ELR (cell line): ENCODE measurements around the gene S100A1.

ENCODE experiments used
- DNase-seq: peaks from one replicate; pipeline ENCODE4 v3.0.0-alpha.2; 2015; ENCODE audit warnings: low read depth

Gene S100A1

DNA sequence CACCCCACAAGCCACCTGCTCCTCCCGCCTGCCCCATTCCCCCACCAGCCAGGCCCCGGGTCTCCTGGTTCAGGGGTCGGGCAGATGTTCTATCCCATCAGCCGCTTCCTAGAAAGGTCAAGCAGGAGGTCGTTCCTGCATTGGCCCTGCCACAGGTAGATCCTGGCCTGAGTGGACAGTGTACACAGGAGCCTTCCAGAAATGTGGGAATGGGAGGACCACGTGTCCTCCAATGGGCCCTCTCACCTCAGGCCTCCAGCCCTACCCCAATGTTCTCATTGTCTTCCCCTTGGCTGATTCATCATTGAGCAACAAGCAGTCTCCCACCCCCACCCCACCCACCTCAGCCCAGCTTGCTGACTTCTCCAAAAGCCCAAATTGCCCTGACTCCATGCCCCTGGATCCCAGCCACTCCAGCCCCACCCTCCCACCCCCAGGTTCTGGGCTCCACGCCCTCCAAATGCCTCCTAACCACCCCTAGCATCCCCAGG, 17.4 kb upstream of the S100A1 start:
- peak; percentile 71 for DNase-seq

DNA sequence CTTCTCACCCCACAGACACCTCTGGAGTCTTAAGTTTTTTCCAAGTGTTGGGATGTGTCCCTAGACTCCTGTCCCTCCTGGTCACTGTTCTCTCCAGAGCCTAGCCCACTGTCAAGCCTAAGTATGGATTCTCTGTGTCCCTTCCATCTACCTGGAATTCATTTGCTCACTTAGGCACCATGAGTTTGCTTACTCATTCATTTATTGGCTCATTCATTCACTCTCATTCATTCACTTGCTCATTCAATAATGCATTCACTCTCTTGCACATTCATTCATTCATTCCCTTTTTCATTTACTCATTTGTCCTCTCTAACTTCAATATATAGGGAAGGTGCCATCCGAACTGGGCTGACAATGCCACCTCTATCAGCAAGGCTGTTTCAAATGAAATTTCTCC, 16.9 kb upstream of the S100A1 start:
- DNase-seq, result peak; percentile 46

DNA sequence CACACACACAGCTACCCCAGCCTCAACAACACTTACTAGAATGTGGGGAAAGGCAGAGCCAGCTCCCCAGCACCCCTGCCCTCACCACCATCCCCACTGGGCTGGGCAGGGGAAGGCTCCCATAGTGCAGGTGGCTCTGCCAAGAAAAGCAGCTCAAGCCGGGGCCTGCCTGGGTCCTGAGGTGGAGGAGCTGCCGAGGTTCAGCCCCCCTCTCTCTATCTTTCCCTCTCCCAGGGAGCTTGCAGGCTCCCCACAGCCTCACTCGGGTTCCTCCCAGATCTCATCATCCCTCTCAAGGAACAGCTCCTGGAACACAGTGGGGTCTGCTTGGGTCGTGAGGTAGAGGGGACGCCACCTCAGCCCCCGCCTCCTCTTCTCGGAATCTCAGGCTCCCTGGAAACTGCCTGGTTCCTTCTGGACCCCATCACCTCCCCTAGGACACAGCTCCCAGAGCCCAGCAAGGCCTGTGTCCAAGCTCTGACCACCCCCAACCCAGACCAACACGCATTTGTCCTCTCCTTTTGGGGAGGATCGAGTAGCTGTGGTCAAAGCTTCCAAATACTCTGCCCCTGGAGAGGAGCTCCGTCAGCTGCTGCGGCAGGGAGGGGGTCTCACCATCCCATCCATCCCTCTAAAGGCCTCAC, 16.0 kb upstream of the S100A1 start:
- DNase-seq, result peak; percentile 31

DNA sequence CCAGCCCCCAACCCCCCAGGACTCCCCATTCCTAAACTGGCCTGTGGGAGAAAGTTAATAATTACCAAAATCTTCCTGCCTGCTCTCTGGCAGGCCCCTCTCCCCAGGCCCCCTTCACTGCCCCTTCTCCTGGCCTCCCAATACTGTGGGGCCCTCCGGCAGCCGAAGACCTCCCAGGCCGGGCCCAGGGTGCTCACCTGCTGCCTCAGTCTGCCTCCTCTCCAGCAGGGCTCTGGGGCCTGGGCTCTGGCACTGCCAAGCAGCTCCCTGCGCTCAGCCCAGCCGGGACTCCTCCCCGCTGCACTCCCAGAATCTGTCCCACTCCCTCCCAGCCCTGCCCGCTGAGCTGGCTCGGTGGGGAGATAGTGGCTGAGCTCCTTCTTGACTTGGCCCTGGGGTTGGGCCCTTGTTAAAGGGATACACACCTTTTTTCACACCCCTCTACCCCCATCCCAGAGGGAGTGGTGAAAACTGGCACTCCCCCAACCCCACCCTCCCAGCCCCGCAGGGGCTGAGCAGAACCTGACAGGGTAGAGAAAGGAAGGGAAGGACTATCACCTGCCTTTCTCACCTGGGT, 15.4 kb upstream of the S100A1 start, which contains the start of gene S100A16:
TSS of gene S100A16 (minus strand) at position 383 of the 577 bp plus-strand sequence. CDS start 4,986 bp downstream, outside the sequence.
- peak; percentile 77 for DNase-seq

DNA sequence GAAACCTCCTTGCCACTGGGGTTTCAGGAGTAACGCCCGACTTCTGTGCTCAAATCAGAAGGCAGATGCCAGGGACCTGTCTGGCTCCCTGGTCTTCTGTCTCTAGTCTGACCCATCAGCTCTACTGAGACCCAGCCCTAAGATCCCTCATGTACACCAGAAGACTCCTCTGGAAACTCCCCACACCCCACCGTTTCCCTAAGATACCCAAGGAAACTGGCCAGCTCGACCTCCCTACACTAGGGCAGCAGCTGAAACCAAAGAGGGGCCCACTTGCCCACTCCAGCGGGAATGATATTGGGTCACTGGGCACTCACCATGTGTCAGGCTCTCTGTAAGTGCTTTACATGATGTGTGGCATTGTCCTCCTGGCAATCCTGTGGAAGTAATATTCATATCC, 14.8 kb upstream of the S100A1 start:
- DNase-seq, result no peak

DNA sequence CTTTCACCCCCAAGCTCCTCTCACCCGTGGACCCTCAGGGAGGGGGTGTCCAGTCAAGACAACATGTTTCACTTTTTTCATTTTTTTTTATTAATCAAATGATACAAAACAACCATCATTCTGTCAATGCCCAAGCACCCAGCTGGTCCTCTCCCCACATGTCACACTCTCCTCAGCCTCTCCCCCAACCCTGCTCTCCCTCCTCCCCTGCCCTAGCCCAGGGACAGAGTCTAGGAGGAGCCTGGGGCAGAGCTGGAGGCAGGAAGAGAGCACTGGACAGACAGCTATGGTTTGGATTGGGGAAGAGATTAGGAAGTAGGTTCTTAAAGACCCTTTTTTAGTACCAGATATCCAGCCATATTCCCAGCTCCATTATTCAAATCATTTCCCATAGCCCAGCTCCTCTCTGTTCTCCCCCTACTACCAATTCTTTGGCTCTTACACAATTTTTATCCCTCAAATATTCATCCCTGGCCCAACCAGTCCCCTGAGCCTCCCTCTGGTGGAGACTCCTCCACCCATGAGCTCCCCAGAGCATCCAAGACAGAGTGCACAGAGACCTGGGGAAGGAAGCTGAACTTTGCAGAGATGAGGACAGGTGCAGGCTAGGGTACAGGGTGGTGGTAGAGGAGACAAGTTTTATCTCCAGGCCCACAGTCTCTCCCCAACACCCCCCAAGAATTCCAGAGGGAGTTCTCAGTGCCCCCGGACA, 13.9 kb upstream of the S100A1 start:
- no peak for DNase-seq

DNA sequence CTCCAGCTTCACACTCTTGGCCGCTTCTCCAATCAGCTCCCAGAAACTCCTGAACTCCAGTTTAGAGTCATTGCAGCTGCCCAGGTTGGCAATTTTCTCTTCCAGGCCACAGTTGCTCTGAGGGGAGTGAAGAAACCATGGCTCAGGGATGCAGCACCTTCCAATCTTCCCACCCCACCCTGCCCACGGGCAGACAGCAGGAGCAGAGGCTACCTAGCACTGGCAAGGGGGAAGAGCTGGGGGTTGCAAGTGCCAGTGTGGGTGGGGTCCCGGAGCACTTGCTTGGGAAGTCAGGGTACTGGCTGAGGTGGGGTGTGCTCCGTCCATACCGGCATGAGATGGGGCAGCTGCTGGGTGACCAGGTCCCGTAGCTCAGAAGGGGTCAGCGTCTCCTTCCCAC, 13.3 kb upstream of the S100A1 start:
- DNase-seq, result no peak

DNA sequence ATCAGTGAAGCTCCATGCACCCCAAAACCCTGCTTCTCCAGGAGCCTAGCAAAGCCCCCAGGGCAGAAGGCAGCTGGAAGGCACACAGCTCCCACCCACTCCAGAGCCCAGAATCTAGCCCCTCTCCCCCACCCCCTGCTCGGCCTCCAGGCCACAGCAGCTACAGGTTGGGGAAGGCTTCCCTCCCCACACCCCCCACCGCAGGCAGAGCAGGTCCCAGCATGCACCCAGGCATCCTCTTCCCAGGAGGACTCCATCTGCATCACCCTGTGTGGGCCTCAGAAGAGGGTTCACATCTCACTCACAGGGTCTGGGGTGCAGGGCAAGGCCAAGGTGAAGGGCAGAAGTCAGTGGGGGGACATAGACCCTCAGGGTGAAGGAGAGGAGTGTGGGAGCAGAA, 12.8 kb upstream of the S100A1 start:
- DNase-seq, result no peak

DNA sequence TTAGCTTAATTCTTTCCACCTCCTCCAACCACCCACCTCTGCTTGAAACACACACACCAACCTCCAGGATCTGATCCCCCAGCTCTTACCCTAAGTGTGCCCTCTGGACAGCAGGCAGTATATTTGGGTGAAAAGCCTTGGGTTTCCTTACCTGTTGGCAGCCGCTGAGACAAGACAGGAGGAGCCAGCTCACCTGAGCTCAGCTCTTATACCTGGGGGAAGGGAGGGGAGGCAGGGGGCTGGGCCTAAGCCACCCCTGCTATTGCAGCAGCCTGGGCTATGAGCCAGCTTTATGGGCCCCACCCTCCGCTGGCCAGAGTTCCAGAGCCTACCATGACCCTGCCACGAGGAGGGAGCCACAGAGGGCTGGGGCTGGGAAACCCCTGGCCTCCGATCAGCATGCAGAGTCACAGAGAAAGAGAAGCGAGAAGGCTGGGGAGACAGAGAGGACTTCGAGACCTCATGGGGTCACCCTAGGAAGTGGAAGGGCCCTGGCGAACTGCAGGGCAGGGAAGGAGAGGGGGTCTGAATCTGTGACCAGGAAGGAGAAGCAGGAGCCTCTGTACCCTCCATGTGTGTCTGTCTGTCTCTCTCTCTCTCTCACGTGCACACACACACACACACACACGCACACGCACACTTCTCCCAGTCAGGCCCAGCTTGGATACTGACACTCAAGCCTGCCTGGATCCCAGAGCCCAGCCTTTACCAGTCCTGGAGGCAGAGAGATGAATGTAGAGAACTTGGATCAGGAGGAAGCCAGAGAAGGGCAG, 11.9 kb upstream of the S100A1 start, which contains the start of gene S100A14:
TSS of gene S100A14 (minus strand) at position 182 of the 773 bp plus-strand sequence. CDS start 467 bp downstream, outside the sequence.
- no peak for DNase-seq

DNA sequence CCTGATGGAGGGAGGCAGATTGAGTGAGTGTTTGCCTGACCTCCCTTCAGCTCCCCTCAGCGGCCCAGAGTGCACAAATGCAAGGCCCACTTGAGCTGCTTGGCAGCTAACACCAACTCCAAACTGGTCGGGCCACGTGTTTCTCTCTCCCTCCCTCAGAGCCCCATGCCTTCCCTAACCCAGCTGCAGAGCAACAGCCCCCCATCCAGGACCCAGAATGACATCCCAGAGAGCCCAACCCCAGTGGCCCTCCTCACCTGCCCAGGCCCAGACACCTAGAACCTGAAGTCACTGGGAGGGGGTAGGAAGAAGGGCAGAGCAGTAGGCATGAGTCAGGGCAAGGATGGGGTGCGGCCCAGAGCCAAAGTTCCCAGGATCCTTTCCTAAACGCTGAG, 11.3 kb upstream of the S100A1 start:
- no peak for DNase-seq

DNA sequence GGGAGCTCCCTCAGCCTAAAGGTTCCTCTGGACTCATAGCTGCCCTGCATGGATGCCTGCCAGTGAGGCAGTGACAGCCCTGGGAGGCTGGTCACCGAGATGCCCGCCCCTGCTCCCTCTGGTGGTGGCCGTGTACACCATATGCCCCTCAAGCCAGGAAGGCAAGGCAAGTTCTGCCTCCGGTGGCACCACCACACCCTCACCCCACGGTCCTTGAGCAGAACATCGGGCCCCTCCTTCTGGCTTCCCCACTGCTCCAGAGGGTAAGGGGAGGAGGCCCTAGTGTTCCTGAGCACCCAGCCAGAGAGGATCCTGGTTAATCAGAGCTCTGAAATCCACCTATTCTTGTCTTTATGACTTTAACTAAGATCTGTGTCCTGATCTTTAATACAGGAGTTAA, 10.6 kb upstream of the S100A1 start:
- peak; percentile 89 for DNase-seq

DNA sequence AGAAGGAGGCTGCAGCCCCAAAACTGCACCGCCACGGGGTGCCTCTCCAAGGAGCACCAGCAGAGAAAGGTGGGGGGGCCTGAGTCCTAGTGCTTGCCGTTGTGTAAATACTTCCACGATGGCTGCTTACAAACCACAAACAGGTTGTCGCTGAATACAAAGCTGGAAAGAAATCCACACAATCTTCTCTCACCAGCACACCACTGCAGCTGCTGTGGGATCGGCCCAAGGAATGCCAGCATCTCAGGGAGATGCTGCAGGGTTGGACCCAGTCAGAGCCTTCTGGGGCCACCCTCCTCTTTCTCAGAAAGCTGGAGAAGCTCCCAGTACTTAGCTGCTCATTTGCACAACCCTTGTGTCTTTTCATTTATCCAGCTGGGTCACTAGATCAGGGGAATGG, 9.1 kb upstream of the S100A1 start:
- DNase-seq, result no peak

DNA sequence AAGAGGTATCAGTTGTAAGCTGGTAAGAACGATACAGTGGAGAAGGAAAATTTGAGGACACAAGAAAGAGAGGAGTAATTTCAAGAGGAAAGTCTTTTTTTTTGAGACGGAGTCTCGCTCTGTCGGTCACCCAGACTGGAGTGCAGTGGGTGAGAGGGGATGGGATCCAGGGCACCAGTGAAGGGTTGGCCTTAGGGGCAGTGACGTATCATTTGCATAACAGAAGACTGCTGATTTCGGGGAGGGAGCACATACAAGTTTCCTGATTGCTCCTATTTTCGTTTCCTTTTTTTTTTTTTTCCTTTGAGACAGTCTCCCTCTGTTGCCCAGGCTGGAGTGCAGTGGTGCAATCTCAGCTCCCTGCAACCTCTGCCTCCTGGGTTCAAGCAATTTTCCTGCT, 5.1 kb upstream of the S100A1 start:
- DNase-seq, result no peak

DNA sequence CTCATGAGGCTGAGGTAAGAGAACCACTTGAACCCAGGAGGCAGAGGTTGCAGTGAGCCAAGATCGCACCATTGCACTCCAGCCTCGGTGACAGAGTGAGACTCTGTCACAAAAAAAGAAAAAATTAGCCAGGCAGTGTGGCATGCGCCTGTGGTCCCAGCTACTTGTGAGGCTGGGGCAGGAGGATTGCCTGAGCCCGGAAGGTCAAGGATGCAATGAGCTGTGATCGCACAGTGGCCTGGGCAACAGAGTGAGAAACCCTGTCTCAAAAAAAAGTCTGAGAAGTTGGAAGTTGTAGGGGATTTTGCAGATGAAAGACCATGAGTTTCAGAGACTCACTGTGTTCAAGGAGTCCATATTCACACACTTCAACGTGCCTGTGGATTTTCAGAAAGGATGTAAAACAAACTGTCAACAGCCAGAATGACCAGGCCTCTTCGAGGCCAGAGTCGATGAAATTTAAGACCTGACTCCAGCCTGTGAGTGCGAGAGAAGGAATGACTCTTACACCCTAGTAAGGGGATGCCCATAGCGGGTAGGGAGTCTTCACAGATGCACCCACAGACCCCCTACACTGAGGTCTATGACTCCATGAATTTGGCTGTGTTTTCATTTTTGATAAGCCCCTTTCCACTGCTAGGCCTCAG, 3.1 kb upstream of the S100A1 start:
- no peak for DNase-seq

DNA sequence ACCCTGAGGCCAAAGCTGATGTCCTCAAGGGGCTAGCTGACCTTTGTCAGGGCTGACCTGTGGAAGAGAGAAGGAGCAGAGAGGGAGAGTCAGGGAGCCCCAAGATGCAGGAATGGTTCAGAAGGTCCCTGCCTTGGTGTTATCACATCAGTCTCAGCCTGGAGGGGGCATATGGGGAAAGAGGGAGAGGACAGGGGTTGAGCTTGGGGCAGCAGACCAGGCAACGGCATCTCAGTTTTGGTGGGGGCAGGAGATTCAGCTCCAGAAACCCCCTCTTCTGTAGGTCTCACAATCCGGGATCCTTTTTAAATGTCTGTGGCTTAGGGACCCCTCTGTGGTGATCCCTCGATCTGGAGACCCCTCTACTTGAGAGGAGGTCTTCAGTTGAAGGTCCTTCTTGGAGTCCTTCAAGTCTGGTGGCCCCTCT, 1.7 kb upstream of the S100A1 start:
- DNase-seq, result no peak

DNA sequence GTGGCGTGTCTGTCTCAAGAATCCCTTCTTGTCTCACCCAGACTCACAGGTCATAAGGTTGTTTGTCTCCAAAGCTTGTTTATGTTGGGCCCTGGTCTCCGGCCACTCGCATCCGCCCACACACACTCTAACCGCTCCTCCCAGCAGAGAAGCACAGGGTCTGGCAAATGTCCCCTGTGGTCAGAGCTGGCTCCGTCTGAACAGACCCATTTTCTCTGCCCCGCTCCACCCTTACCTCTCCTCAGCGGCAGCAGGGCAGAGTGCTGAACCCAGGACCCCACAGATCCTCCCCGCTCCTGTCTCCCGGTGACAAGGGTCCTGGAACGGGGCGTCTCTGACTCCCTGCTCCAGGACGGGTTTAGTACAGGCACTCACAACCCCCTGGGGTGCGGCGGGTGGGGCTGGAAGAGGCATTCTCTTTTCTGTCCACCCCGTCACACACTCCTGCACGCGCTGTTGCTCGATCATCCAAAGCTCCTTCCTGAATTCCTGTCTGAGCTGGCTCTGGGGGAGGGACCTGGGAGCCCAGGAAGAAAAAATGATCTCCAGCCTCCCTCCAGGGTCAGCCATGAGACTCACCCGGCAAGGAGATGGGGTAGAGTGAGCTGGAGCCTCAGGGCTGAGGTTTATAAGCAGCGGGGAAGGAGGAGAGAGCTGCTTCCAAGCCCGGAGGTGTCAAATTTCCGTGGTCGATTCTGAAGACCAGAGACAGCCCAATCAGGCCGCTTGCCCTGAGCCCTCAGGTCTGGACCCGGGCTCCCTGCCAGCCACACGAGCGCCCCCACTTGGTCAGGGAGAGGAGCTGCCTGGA, 1.1 kb upstream of the S100A1 start, which contains the start of gene S100A13:
TSS of gene S100A13 (minus strand) at position 602 of the 811 bp plus-strand sequence. CDS start 1,033 bp downstream, outside the sequence.
- DNase-seq, result peak; percentile 95

DNA sequence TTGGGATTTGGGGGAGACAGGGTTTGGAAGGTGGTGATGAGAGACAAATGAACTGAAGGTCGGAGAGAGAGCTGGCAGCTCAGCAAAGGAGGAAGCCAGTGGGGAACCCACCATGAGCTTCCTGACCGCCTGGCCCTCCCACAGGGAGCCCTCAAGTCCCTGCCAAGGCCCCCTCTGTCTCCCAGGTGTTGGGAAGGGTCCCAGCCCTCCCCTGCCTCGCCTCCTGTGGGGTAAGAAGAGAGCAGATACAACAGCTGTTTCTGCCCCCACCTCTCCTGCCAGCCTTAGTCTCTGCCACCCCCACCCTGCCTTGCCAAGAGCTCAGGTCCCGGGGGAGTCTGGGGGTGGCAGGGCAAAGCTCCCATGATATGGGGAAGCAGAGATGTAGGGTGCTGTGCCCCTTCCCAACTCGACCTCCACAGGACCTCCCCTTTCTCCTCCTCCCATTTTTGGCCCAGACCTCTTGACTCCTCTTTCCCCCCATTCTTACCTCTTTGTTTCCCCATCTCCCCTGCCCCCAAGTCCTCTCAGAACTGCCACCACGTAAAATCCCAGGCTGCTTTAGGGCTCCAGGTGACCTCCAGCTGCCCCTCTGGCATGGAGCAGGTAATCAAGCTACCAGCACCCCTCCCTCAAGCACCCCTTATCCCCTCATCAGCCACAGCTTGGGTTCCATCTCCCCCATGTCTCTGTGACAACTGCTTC, 556 bp downstream of the S100A1 start:
- no peak for DNase-seq

DNA sequence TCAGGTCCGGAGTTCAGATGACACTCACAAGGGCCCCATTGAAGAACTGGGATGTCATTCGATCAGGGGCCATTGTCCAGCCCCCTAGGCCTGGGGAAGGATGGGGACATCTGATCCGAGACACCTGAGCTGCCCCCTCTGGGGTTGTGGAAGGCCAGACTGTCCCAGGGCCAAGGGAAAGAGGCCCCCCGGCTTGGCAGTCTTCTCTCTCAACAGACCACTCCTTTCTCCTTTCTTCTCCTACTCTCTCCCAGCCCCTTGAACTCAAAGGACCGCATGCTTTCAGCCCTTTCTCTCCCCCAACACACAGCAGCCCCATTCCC, 1.1 kb downstream of the S100A1 start:
- no peak for DNase-seq

DNA sequence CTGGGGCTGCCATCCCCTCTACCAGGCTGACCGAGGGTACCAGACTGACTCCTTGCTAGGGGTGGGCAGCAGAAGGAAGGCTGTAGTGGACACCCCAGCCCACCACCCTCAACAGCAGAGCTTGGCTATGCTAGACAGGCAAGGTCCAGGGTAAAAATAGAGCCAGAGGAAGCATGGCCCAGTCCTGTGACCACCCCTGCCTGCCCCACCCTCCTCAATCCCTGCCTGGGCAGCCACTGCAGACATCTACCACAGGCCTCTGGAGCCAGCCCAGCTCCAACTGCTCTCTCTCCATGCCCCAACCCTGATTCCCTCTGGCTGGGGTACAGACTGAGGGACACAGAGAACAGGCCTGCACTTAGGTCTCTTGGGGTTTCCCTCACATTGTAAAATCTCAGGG, 1.7 kb downstream of the S100A1 start:
- DNase-seq, result no peak

DNA sequence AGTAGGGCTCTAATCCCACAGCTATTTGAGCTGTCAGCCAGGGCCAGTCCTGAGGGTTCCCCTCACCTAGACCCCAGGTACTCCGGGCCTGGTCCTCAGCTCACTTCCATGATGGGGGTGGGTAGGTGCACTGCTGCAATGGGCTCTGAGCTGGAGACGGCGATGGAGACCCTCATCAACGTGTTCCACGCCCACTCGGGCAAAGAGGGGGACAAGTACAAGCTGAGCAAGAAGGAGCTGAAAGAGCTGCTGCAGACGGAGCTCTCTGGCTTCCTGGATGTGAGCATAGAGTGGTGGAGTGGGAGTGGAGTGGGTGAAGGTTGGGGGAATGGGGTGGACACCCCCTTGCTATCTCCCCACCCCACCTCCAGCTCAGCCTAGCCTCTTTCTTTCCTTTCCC, 2.1 kb downstream of the S100A1 start:
- DNase-seq, result no peak
